ENCODE results near the gene FGFR3. TPM values are rescaled to one million over a fixed set of nuclear protein-coding genes. Genes with fewer than 3 reads are reported as not detected.

The FGFR3 gene
- total RNA-seq, 5 donors from 2014 or later (not counting 1 experiment from before 2014, with no cell fraction given): 0.70 to 0.91 (median 0.90) TPM; not detected in 2

DNA sequence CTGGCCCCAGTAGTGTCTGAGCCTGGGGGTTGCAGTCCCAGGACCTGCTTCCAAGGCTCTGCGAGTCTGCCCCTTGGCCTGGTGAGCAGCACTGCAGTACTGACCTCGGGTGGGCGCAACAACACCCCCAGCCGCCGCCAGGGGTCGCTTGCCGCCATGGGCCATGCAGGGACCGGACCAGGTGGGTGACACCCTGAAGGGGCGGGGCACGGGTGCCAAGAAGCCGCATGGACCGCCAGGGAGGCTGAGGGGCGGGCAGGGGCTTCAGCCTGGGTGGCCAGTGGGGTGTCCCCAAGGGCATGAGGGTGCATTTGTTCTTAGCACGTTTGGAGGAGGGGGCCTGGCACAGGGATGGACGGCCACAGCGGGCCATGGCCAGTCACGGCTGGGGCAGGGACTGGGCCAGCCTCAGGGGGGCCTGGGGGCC is 46.8 kb upstream of the FGFR3 start:
- no peak overlapping the region for H3K4me3 ChIP-seq (ENCODE audit: control insufficient read depth in 1 of 2, extremely low read depth in 1 of 2, low read length in 1 of 2)
- peak; percentile 29 to 79 (median 63) for DNase-seq
- H3K4me3 Mint-ChIP-seq: no peak overlapping the region
- H3K9me3 ChIP-seq: no peaks in the 10 kb centered on the region
- no peaks in the 10 kb centered on the region for H3K9me3 Mint-ChIP-seq
- peaks cover 0 to 16% of the 10 kb centered on the region in 2 experiments for H3K27me3 ChIP-seq (replicated peaks in 1 of 2; ENCODE audit: control insufficient read depth in 2 of 2, extremely low read depth in 1 of 2, insufficient read depth in 2 of 2, low read length in 1 of 2)
- peak; percentile 63 to 74 (median 68) for ATAC-seq (replicated peaks in 1 of 4)
- WGBS (ENCODE audit: insufficient coverage): 25% methylated on average over 14 of the region's 17 CpGs
- peaks cover 0 to 14% of the 10 kb centered on the region in 2 experiments for H3K4me1 ChIP-seq (ENCODE audit: control insufficient read depth in 1 of 2, extremely low read depth in 1 of 2, insufficient read depth in 2 of 2, low read length in 2 of 2)
- H3K4me1 Mint-ChIP-seq: peaks cover 0 to 4% (median 0%) of the 10 kb centered on the region in 3 donors
- no peak overlapping the region for H3K27ac ChIP-seq (ENCODE audit: low read length)
- peaks cover 0 to 2% of the 10 kb centered on the region in 2 donors for H3K27me3 Mint-ChIP-seq
- ChIA-PET CTCF (interaction anchor here in 1 of 2 donors (0.7 kb wide), 1 partner anchor 166 kb away, joined by 6 read pairs; no protein-coding TSS in a partner anchor), POLR2A (no interaction called here)
- H3K36me3 ChIP-seq (ENCODE audit: control insufficient read depth in 2 of 2, extremely low read depth in 1 of 2, insufficient read depth in 1 of 2, low read length in 1 of 2): peaks cover 10 to 22% of the 10 kb centered on the region in 2 donors
- peaks cover 9% of the 10 kb centered on the region for H3K36me3 Mint-ChIP-seq
- no peak overlapping the region for H3K27ac Mint-ChIP-seq

DNA sequence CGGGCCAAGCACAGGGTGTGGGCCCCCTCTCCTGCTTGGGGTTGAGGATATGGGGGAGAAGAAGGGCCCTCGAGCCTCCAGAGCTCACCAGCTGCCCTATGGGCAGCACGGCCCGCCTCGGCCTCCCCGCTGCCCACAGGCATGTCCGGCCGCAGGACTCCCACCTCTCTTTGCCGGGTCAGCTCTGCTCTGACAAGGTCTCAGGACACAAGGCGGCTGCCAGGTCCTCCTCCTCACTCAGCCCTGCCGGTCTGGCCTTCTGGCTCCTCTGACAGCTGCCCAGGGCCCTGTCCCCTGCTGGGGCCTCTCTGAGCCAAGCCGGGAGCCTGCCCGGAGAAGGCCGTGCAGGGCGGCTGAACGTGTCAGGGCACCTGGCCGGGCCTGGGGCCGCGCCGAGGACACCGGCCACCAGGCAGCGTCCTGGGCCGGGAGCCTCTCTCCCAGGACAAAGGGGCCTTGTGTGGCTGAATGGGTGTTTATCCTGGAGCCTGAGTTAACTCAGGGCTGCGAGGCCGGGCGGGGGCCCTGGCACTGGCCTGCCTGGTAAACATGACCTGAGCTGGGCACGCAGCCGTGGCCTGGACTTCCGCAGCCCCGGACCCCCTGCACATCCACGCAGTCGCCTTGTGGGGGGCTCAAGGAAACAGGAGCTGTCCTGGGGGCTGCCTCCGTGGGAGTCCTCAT is 46.0 kb upstream of the FGFR3 start:
- CTCF ChIA-PET: interaction anchor here (0.7 to 2.0 kb wide), 4 partner anchors 153 to 166 kb away, joined by 3 to 14 read pairs (median 6); no protein-coding TSS in a partner anchor
- H3K4me3 Mint-ChIP-seq: no peak overlapping the region
- peaks cover 6% of the 10 kb centered on the region for H3K36me3 Mint-ChIP-seq
- H3K4me1 ChIP-seq (ENCODE audit: control insufficient read depth in 1 of 2, extremely low read depth in 1 of 2, insufficient read depth in 2 of 2, low read length in 2 of 2): peaks cover 0 to 16% of the 10 kb centered on the region in 2 experiments
- no peaks in the 10 kb centered on the region for H3K9me3 ChIP-seq
- H3K4me1 Mint-ChIP-seq: peaks cover 0 to 4% (median 0%) of the 10 kb centered on the region in 3 donors
- no peak for DNase-seq
- H3K4me3 ChIP-seq (ENCODE audit: control insufficient read depth in 1 of 2, extremely low read depth in 1 of 2, low read length in 1 of 2): no peak overlapping the region
- ATAC-seq (replicated peaks in 1 of 4): no peak
- H3K9me3 Mint-ChIP-seq: no peaks in the 10 kb centered on the region
- peaks cover 0 to 17% of the 10 kb centered on the region in 2 experiments for H3K27me3 ChIP-seq (replicated peaks in 1 of 2; ENCODE audit: control insufficient read depth in 2 of 2, extremely low read depth in 1 of 2, insufficient read depth in 2 of 2, low read length in 1 of 2)
- WGBS (ENCODE audit: insufficient coverage): 84% methylated on average over 24 of the region's 33 CpGs
- peaks cover 0 to 2% of the 10 kb centered on the region in 2 donors for H3K27me3 Mint-ChIP-seq
- POLR2A ChIA-PET: no interaction called here
- peaks cover 10 to 15% of the 10 kb centered on the region in 2 donors for H3K36me3 ChIP-seq (ENCODE audit: control insufficient read depth in 2 of 2, extremely low read depth in 1 of 2, insufficient read depth in 1 of 2, low read length in 1 of 2)
- H3K27ac Mint-ChIP-seq: no peak overlapping the region
- H3K27ac ChIP-seq (ENCODE audit: low read length): no peak overlapping the region

DNA sequence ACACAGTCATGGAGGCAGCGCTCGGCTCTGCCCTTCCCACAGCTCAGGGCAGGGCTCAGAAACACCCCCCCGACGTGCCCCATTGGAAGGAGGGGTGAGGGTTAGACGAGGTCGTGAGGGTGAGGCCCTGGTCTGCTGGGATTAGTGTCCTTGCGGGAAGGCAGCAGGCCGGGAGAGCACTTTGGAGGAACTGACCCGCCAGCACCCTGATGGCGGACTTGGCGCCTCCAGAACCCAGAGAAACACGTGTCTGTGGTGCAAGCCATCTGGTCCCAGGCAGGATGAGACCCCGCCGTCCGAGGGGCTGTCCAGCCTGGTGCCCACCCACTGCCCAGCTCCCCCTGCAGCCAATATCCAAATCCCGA is 45.5 kb upstream of the FGFR3 start:
- no peak overlapping the region for H3K4me3 Mint-ChIP-seq
- H3K27ac Mint-ChIP-seq: no peak overlapping the region

DNA sequence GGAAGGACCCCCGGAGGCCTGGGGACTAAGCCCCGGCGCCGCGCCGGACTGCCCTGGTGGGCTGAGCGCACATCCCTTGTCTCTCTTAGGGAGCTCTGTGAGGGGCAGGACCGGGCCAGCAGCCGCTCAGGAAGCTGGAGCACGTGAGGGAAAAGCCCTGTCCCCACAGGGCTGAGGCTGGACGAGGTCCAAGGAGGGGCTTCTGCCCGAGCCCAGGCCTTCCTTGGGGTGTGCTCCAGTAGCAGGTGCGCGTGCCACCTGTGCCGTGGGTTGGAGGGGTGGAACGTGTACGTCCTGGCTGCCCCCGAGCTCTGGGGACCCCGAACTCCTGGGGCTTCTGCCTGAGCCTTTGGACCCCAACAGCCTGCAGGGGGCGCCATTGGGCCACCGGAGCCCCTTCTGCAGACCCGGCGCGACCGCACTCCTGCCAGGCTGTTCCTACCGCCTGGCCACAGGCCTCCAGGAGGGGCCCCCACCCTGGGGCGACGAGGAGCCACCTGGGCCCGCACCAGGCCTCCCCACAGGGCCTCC is 44.6 kb upstream of the FGFR3 start:
- Mint-ChIP-seq H3K4me3 (no peak overlapping the region), H3K4me1 (peaks cover 0 to 5% (median 0%) of the 10 kb centered on the region in 3 donors), H3K27me3 (peaks cover 0 to 2% of the 10 kb centered on the region in 2 donors), H3K36me3 (peaks cover 3% of the 10 kb centered on the region), H3K27ac (no peak overlapping the region), H3K9me3 (no peaks in the 10 kb centered on the region)
- CTCF ChIA-PET: interaction anchor here (0.5 to 2.0 kb wide), 8 partner anchors 151 to 1465 kb away, joined by 3 to 14 read pairs (median 4); no protein-coding TSS in a partner anchor
- Histone ChIP-seq H3K36me3 (ENCODE audit: control insufficient read depth in 2 of 2, extremely low read depth in 1 of 2, insufficient read depth in 1 of 2, low read length in 1 of 2) (peaks cover 7 to 11% of the 10 kb centered on the region in 2 donors), H3K27me3 (replicated peaks in 1 of 2; ENCODE audit: control insufficient read depth in 2 of 2, extremely low read depth in 1 of 2, insufficient read depth in 2 of 2, low read length in 1 of 2) (peaks cover 0 to 30% of the 10 kb centered on the region in 2 experiments), H3K4me3 (ENCODE audit: control insufficient read depth in 1 of 2, extremely low read depth in 1 of 2, low read length in 1 of 2) (no peak overlapping the region), H3K27ac (ENCODE audit: low read length) (no peak overlapping the region), H3K4me1 (ENCODE audit: control insufficient read depth in 1 of 2, extremely low read depth in 1 of 2, insufficient read depth in 2 of 2, low read length in 2 of 2) (peaks cover 9 to 31% of the 10 kb centered on the region in 2 experiments), H3K9me3 (no peaks in the 10 kb centered on the region)
- POLR2A ChIA-PET: no interaction called here
- peak; percentile 41 to 84 (median 69) for DNase-seq
- ATAC-seq (replicated peaks in 1 of 4): peak in 3 of 4 experiments; percentile 52 to 67 (median 52)
- WGBS (ENCODE audit: insufficient coverage): 7% methylated on average over 20 of the region's 29 CpGs

More for the DNA sequence above, 45.5 kb upstream of the FGFR3 start:
- peaks cover 0 to 4% (median 0%) of the 10 kb centered on the region in 3 donors for H3K4me1 Mint-ChIP-seq
- Histone ChIP-seq H3K27ac (ENCODE audit: low read length) (no peak overlapping the region), H3K4me1 (ENCODE audit: control insufficient read depth in 1 of 2, extremely low read depth in 1 of 2, insufficient read depth in 2 of 2, low read length in 2 of 2) (peaks cover 3 to 21% of the 10 kb centered on the region in 2 experiments), H3K27me3 (replicated peaks in 1 of 2; ENCODE audit: control insufficient read depth in 2 of 2, extremely low read depth in 1 of 2, insufficient read depth in 2 of 2, low read length in 1 of 2) (peaks cover 0 to 22% of the 10 kb centered on the region in 2 experiments), H3K9me3 (no peaks in the 10 kb centered on the region), H3K36me3 (ENCODE audit: control insufficient read depth in 2 of 2, extremely low read depth in 1 of 2, insufficient read depth in 1 of 2, low read length in 1 of 2) (peaks cover 10 to 11% of the 10 kb centered on the region in 2 donors), H3K4me3 (ENCODE audit: control insufficient read depth in 1 of 2, extremely low read depth in 1 of 2, low read length in 1 of 2) (no peak overlapping the region)
- peaks cover 6% of the 10 kb centered on the region for H3K36me3 Mint-ChIP-seq
- no peak for DNase-seq
- 77% methylated on average over 12 of the region's 16 CpGs for WGBS (ENCODE audit: insufficient coverage)
- ChIA-PET CTCF (interaction anchor here (1.5 to 2.0 kb wide), 3 partner anchors 152 to 155 kb away, joined by 3 to 14 read pairs (median 6); no protein-coding TSS in a partner anchor), POLR2A (no interaction called here)
- no peaks in the 10 kb centered on the region for H3K9me3 Mint-ChIP-seq
- peaks cover 0 to 2% of the 10 kb centered on the region in 2 donors for H3K27me3 Mint-ChIP-seq
- ATAC-seq (replicated peaks in 1 of 4): no peak

DNA sequence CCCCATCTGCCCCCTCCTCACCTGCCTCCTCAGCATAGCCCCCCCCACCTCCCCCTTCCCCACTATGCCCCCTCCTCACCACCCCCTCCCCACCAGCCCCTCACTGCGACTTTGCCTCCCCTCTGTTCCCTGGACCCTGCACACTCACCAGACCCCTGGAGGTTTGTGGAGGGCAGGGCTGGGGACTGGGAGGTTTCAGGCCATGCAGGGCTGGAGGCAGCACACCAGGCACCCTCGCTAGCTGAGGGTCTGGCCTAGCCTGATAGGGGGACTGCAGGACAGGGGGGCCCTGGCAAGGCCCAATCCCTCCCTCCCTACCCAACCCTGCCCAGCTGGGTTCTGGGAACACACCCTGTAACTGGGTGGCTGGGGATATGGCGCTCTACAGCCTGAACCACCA is 43.7 kb upstream of the FGFR3 start:
- peaks cover 0 to 34% of the 10 kb centered on the region in 2 experiments for H3K27me3 ChIP-seq (replicated peaks in 1 of 2; ENCODE audit: control insufficient read depth in 2 of 2, extremely low read depth in 1 of 2, insufficient read depth in 2 of 2, low read length in 1 of 2)
- Mint-ChIP-seq H3K4me3 (no peak overlapping the region), H3K4me1 (peaks cover 0 to 5% (median 0%) of the 10 kb centered on the region in 3 donors), H3K9me3 (no peaks in the 10 kb centered on the region), H3K36me3 (no peaks in the 10 kb centered on the region), H3K27me3 (peaks cover 0 to 2% of the 10 kb centered on the region in 2 donors), H3K27ac (no peak overlapping the region)
- no peak overlapping the region for H3K4me3 ChIP-seq (ENCODE audit: control insufficient read depth in 1 of 2, extremely low read depth in 1 of 2, low read length in 1 of 2)
- no peak overlapping the region for H3K27ac ChIP-seq (ENCODE audit: low read length)
- DNase-seq: no peak
- ChIA-PET CTCF (no interaction called here), POLR2A (no interaction called here)
- no peaks in the 10 kb centered on the region for H3K9me3 ChIP-seq
- no peak for ATAC-seq (replicated peaks in 1 of 4)
- peaks cover 4 to 5% of the 10 kb centered on the region in 2 donors for H3K36me3 ChIP-seq (ENCODE audit: control insufficient read depth in 2 of 2, extremely low read depth in 1 of 2, insufficient read depth in 1 of 2, low read length in 1 of 2)
- 90% methylated on average over 2 of the region's 3 CpGs for WGBS (ENCODE audit: insufficient coverage)
- H3K4me1 ChIP-seq (ENCODE audit: control insufficient read depth in 1 of 2, extremely low read depth in 1 of 2, insufficient read depth in 2 of 2, low read length in 2 of 2): peaks cover 9 to 33% of the 10 kb centered on the region in 2 experiments

DNA sequence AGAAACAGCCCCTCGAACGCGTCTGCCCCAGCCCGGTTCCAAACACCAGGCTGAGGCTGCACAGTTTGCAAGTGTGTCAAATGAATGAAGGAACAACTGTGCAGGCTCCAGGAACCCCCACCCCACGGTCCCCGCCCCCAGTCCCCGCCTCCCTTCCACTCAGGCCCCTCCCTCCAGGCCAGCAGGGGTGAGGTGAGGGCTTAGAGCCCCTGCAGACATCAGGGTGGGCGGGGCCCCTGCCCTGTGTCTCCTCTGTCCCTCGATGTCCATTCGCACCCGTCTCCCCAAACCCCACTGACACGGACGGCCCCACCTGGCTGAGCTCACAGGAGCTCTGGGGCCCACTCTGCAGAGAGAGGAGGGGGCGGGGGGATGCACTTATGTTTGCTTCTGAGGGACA is 43.3 kb upstream of the FGFR3 start:
- Mint-ChIP-seq H3K9me3 (no peaks in the 10 kb centered on the region), H3K27ac (no peak overlapping the region), H3K27me3 (peaks cover 0 to 2% of the 10 kb centered on the region in 2 donors), H3K4me1 (peaks cover 0 to 5% (median 0%) of the 10 kb centered on the region in 3 donors), H3K36me3 (no peaks in the 10 kb centered on the region), H3K4me3 (no peak overlapping the region)
- no peak for DNase-seq
- no peak overlapping the region for H3K4me3 ChIP-seq (ENCODE audit: control insufficient read depth in 1 of 2, extremely low read depth in 1 of 2, low read length in 1 of 2)
- no peaks in the 10 kb centered on the region for H3K9me3 ChIP-seq
- WGBS (ENCODE audit: insufficient coverage): 60% methylated on average over 1 of the region's 14 CpGs
- H3K27me3 ChIP-seq (replicated peaks in 1 of 2; ENCODE audit: control insufficient read depth in 2 of 2, extremely low read depth in 1 of 2, insufficient read depth in 2 of 2, low read length in 1 of 2): peaks cover 0 to 34% of the 10 kb centered on the region in 2 experiments
- H3K36me3 ChIP-seq (ENCODE audit: control insufficient read depth in 2 of 2, extremely low read depth in 1 of 2, insufficient read depth in 1 of 2, low read length in 1 of 2): peaks cover 0 to under 1% of the 10 kb centered on the region in 2 donors
- ChIA-PET POLR2A (no interaction called here), CTCF (interaction anchor here in 1 of 2 donors (0.6 kb wide), 1 partner anchor 570 kb away, joined by 8 read pairs; no protein-coding TSS in a partner anchor)
- no peak for ATAC-seq (replicated peaks in 1 of 4)
- H3K27ac ChIP-seq (ENCODE audit: low read length): no peak overlapping the region
- peaks cover 9 to 33% of the 10 kb centered on the region in 2 experiments for H3K4me1 ChIP-seq (ENCODE audit: control insufficient read depth in 1 of 2, extremely low read depth in 1 of 2, insufficient read depth in 2 of 2, low read length in 2 of 2)

All from T-cell (primary cell).